Measurements from ENCODE around the gene EIF4EBP3. TPM values are rescaled to one million over a fixed set of nuclear protein-coding genes. Genes with fewer than 3 reads are reported as not detected.

EIF4EBP3 gene
- 1.4 and 2.6 TPM in 2 replicates for total RNA-seq

DNA sequence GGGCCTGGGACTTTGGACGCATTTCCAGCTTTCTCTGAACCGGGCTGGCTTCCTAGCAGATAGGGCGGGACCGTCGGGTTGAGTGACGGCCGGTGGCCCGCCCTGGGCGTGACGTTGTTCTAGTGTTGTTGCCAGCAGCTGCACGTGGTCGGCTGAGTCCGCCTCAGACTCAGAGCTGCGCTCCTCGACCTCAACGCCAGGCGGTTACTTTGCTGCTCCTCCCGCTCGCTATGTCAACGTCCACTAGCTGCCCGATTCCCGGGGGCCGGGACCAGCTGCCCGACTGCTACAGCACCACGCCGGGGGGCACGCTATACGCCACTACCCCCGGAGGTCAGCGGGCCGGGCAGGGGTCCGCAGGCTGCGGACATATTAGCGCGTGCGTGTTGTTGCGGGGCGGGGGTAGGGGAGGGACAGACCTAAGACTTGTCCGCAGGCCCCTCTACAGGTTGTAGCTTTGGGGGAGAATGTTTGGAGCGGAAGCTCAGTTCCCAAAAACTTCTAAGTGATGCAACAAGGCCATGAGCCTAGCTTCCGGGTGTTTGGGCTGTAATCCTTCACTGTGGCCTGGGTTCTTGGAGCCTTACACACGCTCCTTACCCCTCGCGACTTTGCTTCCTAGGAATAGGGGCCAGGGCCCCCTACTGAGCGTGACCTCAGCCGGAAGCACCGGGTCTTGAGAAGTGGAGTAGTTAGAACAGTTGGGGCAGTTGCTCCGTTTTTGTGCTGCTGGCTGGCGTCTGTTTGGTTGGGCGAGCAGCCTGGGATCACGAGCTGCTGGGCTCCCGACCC is at the start of gene EIF4EBP3:
Gene EIF4EBP3, plus strand, starts transcription at position 155 of the 792 bp plus-strand sequence. Its CDS starts 76 bp downstream, at position 231.

GRCh38 chr5:140557136-140557805 is 9.8 kb downstream of the EIF4EBP3 start, which contains the start of gene SRA1:
SRA1 (minus strand) TSS chr5:140557473; CDS start chr5:140557452, 21 bp downstream.

DNA sequence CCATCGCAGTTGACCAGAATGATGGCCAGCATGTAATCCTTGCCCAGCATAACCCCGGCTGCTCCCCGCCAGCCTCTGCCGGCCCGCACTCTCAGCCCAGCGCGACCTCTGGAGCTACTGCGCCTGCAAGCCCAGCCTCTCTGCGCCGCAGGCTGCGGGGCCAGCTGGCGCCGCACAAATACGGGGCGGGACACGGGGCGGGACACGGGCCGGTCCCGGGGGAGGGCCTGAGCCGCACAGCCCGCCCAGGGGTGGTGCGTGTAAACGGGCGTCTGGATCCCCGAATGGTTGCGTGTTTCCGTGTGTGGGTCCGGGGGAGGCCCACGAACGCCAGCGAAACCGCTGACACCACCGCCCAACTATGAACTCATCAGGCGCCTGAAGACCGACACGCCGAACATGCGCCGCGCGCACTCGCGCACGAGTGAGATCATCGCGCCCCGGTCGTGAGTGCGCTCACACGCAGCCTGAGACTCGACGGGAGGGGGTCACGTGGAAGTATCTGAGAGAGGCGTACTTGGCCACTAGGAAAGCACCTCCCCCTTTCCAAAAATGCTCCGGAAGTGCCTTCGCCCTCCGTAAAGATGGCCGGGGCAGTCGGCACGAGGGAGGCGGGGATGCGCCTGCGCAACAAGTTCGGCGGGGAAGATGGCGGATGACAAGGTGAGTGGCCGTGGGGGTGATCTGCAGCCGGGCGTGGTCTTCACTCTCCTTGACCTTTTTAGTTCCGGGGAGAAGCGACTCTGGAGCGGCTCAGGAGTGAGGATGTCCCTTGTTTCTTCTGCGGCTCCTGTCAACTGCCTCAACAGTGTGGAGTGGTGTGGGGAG is 16.9 kb downstream of the EIF4EBP3 start, which contains the start of the genes APBB3 and SLC35A4:
Gene APBB3, minus strand, starts transcription at position 403 of the 828 bp plus-strand sequence. Its CDS starts 353 bp downstream, at position 50.
Gene SLC35A4, plus strand, starts transcription at position 633 of the 828 bp plus-strand sequence. CDS start 2,342 bp downstream, outside the sequence.

Other genes with a start within 250 kb of the EIF4EBP3 start
- gene PFDN1, start 244.6 kb upstream of the EIF4EBP3 start, total RNA-seq: 33.5 and 35.0 TPM in 2 replicates
- 4.6 and 10.7 TPM in 2 replicates for gene HBEGF, start 201.1 kb upstream of the EIF4EBP3 start, total RNA-seq
- gene SLC4A9, start 187.5 kb upstream of the EIF4EBP3 start, total RNA-seq: 0.07 TPM in 1 of 2 replicates, not detected in the other
- 77.4 and 79.7 TPM in 2 replicates for gene ANKHD1, start 145.8 kb upstream of the EIF4EBP3 start, total RNA-seq
- gene SRA1, start 9.8 kb downstream of the EIF4EBP3 start, total RNA-seq: 26.8 and 30.1 TPM in 2 replicates
- gene APBB3, start 16.9 kb downstream of the EIF4EBP3 start, total RNA-seq: 18.6 and 24.1 TPM in 2 replicates
- gene SLC35A4, start 17.2 kb downstream of the EIF4EBP3 start, total RNA-seq: 38.0 and 39.9 TPM in 2 replicates
- gene CD14, start 85.5 kb downstream of the EIF4EBP3 start, total RNA-seq: 4.8 and 5.2 TPM in 2 replicates
- 7.0 and 8.0 TPM in 2 replicates for gene TMCO6, start 91.8 kb downstream of the EIF4EBP3 start, total RNA-seq
- gene NDUFA2, start 100.0 kb downstream of the EIF4EBP3 start, total RNA-seq: 26.3 and 36.9 TPM in 2 replicates
- gene IK, start 100.2 kb downstream of the EIF4EBP3 start, total RNA-seq: 47.7 and 52.2 TPM in 2 replicates
- 23.5 and 23.7 TPM in 2 replicates for gene WDR55, start 117.2 kb downstream of the EIF4EBP3 start, total RNA-seq
- 0.07 and 0.13 TPM in 2 replicates for gene DND1, start 125.9 kb downstream of the EIF4EBP3 start, total RNA-seq
- gene HARS1, start 143.7 kb downstream of the EIF4EBP3 start, total RNA-seq: 50.6 and 62.6 TPM in 2 replicates
- 23.7 and 28.0 TPM in 2 replicates for gene HARS2, start 143.8 kb downstream of the EIF4EBP3 start, total RNA-seq
- 40.7 and 40.8 TPM in 2 replicates for gene ZMAT2, start 152.8 kb downstream of the EIF4EBP3 start, total RNA-seq
- 0.20 TPM in 1 of 2 replicates, not detected in the other for gene PCDHA1, start 238.5 kb downstream of the EIF4EBP3 start, total RNA-seq
- 0.03 and 0.07 TPM in 2 replicates for gene PCDHA2, start 247.2 kb downstream of the EIF4EBP3 start, total RNA-seq

Data from smooth muscle cell of the pulmonary artery (primary cell).